ENCODE measurements around the gene CYP26A1. TPM values are rescaled to one million over a fixed set of nuclear protein-coding genes. Genes with fewer than 3 reads are reported as not detected.

CYP26A1 gene
- total and polyA plus RNA-seq, 4 donors: 0.08 to 1.4 (median 0.29) TPM; not detected in 1

DNA sequence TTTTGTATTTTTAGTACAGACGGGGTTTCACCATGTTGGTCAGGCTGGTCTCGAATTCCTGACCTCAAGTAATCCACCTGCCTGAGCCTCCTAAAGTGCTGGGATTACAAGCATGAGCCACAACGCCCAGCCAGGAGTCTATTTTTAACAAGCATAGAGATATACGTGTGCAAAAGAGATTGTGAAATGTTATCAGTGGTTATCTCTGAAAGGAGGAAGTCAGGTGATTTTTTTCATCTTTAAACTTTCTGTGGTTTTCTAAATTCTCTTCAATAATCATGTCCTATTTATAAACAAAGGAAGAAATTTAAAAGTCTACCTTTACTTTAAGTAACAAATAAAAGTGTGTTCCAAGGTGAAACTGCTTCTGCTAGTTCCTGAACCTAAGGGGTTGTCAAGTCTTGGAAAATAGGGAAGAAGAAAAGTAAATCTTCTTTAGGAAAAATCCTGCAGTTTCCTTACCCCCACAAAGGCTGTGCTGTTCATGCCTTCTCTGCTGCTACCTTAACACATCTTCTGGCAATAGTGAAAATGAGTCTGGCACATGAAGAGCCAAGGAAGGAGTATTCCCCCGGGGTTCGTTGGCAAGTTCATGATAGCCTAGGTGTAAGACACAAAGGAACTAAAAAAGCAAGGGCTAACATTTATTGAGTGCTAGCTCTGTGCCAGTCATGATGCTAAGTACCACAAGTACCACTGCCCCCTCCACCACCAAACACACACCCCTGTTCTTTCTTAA, 51.1 kb downstream of the CYP26A1 start:
- no peak overlapping the region for H3K27ac ChIP-seq (ENCODE audit: low read depth in 1 of 2, low read length in 2 of 2)

DNA sequence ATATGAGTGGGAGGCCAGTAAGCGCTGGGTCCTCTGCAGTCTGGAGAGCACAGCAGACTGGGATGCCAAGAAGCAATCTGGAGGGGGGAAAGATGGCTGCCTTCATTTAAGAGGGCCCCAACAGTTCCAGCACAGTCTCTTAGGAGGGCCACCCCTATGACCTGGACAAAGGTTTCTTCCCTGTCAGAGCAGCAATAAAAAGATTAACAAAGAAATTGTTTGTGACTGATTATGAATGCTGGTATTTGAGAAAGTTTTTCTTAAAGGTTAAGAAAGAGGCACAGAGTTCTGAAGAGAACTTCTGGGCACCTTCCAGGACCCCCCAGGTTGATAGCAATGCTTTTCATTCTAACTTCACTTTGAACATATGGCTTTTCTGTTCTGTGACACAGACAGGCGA, 52.3 kb downstream of the CYP26A1 start:
- no peaks in the 10 kb centered on the region for H3K4me1 ChIP-seq (ENCODE audit: control insufficient read depth in 4 of 4, insufficient read depth in 4 of 4, low read length in 3 of 4)
- 97% methylated on average over 2 of the region's 2 CpGs for WGBS
- no peaks in the 10 kb centered on the region for H3K27me3 ChIP-seq (ENCODE audit: control insufficient read depth in 4 of 4, insufficient read depth in 4 of 4, low read length in 3 of 4)
- H3K27ac ChIP-seq (ENCODE audit: low read depth in 1 of 2, low read length in 2 of 2): no peak overlapping the region
- H3K9ac ChIP-seq (ENCODE audit: low read depth in 1 of 2, low read length in 2 of 2): no peak overlapping the region
- H3K36me3 ChIP-seq (ENCODE audit: control insufficient read depth in 4 of 4, insufficient read depth in 3 of 4, low read depth in 1 of 4, low read length in 3 of 4): no peaks in the 10 kb centered on the region
- DNase-seq (ENCODE audit: low spot score): no peak
- H3K9me3 ChIP-seq (ENCODE audit: control insufficient read depth in 4 of 4, low read length in 3 of 4): peaks cover 6 to 8% (median 6%) of the 10 kb centered on the region in 4 donors
- no peak overlapping the region for H3K4me3 ChIP-seq (ENCODE audit: low read depth in 1 of 3, low read length in 3 of 3)
- TF ChIP-seq, protein P1, sequence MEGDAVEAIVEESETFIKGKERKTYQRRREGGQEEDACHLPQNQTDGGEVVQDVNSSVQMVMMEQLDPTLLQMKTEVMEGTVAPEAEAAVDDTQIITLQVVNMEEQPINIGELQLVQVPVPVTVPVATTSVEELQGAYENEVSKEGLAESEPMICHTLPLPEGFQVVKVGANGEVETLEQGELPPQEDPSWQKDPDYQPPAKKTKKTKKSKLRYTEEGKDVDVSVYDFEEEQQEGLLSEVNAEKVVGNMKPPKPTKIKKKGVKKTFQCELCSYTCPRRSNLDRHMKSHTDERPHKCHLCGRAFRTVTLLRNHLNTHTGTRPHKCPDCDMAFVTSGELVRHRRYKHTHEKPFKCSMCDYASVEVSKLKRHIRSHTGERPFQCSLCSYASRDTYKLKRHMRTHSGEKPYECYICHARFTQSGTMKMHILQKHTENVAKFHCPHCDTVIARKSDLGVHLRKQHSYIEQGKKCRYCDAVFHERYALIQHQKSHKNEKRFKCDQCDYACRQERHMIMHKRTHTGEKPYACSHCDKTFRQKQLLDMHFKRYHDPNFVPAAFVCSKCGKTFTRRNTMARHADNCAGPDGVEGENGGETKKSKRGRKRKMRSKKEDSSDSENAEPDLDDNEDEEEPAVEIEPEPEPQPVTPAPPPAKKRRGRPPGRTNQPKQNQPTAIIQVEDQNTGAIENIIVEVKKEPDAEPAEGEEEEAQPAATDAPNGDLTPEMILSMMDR (IDR thresholded peaks at IDR 0.05; ENCODE audit: low read depth, low read length, missing input control): no peak
- TF ChIP-seq, protein P2, sequence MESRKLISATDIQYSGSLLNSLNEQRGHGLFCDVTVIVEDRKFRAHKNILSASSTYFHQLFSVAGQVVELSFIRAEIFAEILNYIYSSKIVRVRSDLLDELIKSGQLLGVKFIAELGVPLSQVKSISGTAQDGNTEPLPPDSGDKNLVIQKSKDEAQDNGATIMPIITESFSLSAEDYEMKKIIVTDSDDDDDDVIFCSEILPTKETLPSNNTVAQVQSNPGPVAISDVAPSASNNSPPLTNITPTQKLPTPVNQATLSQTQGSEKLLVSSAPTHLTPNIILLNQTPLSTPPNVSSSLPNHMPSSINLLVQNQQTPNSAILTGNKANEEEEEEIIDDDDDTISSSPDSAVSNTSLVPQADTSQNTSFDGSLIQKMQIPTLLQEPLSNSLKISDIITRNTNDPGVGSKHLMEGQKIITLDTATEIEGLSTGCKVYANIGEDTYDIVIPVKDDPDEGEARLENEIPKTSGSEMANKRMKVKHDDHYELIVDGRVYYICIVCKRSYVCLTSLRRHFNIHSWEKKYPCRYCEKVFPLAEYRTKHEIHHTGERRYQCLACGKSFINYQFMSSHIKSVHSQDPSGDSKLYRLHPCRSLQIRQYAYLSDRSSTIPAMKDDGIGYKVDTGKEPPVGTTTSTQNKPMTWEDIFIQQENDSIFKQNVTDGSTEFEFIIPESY (IDR thresholded peaks at IDR 0.05): no peak
- TF ChIP-seq RXRA (IDR thresholded peaks at IDR 0.05) (no peak), TAF1 (conservative IDR thresholded peaks at IDR 0.05) (no peak), SP1 (IDR thresholded peaks at IDR 0.05) (no peak), GABPA (IDR thresholded peaks at IDR 0.05 in 1 of 2, conservative IDR thresholded peaks at IDR 0.05 in 1 of 2) (no peak), YY1 (IDR thresholded peaks at IDR 0.05) (no peak), FOXA1 (IDR thresholded peaks at IDR 0.05) (no peak), HNF4A (conservative IDR thresholded peaks at IDR 0.05) (no peak)
- TF ChIP-seq, protein P3, sequence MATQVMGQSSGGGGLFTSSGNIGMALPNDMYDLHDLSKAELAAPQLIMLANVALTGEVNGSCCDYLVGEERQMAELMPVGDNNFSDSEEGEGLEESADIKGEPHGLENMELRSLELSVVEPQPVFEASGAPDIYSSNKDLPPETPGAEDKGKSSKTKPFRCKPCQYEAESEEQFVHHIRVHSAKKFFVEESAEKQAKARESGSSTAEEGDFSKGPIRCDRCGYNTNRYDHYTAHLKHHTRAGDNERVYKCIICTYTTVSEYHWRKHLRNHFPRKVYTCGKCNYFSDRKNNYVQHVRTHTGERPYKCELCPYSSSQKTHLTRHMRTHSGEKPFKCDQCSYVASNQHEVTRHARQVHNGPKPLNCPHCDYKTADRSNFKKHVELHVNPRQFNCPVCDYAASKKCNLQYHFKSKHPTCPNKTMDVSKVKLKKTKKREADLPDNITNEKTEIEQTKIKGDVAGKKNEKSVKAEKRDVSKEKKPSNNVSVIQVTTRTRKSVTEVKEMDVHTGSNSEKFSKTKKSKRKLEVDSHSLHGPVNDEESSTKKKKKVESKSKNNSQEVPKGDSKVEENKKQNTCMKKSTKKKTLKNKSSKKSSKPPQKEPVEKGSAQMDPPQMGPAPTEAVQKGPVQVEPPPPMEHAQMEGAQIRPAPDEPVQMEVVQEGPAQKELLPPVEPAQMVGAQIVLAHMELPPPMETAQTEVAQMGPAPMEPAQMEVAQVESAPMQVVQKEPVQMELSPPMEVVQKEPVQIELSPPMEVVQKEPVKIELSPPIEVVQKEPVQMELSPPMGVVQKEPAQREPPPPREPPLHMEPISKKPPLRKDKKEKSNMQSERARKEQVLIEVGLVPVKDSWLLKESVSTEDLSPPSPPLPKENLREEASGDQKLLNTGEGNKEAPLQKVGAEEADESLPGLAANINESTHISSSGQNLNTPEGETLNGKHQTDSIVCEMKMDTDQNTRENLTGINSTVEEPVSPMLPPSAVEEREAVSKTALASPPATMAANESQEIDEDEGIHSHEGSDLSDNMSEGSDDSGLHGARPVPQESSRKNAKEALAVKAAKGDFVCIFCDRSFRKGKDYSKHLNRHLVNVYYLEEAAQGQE (IDR thresholded peaks at IDR 0.05): no peak

More for the DNA sequence above, 51.1 kb downstream of the CYP26A1 start:
- no peak for DNase-seq (ENCODE audit: low spot score)
- no peak for TF ChIP-seq FOXA2 (IDR thresholded peaks at IDR 0.05)
- TF ChIP-seq RAD21 (IDR thresholded peaks at IDR 0.05): no peak
- TF ChIP-seq, protein P1 (IDR thresholded peaks at IDR 0.05; ENCODE audit: low read depth, low read length, missing input control): no peak
- TF ChIP-seq SP1 (IDR thresholded peaks at IDR 0.05): no peak
- TF ChIP-seq, protein P3 (IDR thresholded peaks at IDR 0.05): no peak
- TF ChIP-seq, protein P4, sequence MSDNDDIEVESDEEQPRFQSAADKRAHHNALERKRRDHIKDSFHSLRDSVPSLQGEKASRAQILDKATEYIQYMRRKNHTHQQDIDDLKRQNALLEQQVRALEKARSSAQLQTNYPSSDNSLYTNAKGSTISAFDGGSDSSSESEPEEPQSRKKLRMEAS (IDR thresholded peaks at IDR 0.05): no peak
- TF ChIP-seq FOXA1 (IDR thresholded peaks at IDR 0.05): no peak
- Histone ChIP-seq H3K27me3 (ENCODE audit: control insufficient read depth in 4 of 4, insufficient read depth in 4 of 4, low read length in 3 of 4) (no peaks in the 10 kb centered on the region), H3K9ac (ENCODE audit: low read depth in 1 of 2, low read length in 2 of 2) (no peak overlapping the region), H3K36me3 (ENCODE audit: control insufficient read depth in 4 of 4, insufficient read depth in 3 of 4, low read depth in 1 of 4, low read length in 3 of 4) (no peaks in the 10 kb centered on the region), H3K9me3 (ENCODE audit: control insufficient read depth in 4 of 4, low read length in 3 of 4) (peaks cover 6 to 8% (median 6%) of the 10 kb centered on the region in 4 donors), H3K4me3 (ENCODE audit: low read depth in 1 of 3, low read length in 3 of 3) (no peak overlapping the region), H3K4me1 (ENCODE audit: control insufficient read depth in 4 of 4, insufficient read depth in 4 of 4, low read length in 3 of 4) (no peaks in the 10 kb centered on the region)
- WGBS: 60% methylated on average over 6 of the region's 6 CpGs

All from liver (tissue), 9 donors.